NCI-H2227 treated with DMSO at 0.1 percent for 48 hours (cell line): ENCODE measurements around the gene GSG1L2.

ENCODE experiments used
- DNase-seq: peaks from one replicate; lab custom pipeline; 2025; lab: John Stamatoyannopoulos, UW

The GSG1L2 gene

GRCh38 chr17:9821921-9822320, at the start of gene GSG1L2:
Gene GSG1L2, minus strand, starts transcription at chr17:9822079. Its CDS starts 8 bp downstream, at chr17:9822071.
- no peak for DNase-seq

- no peak for DNase-seq
Measured at GRCh38 chr17:9868552-9868951, 46.7 kb upstream of the GSG1L2 start.

GRCh38 chr17:9865586-9865985, 43.7 kb upstream of the GSG1L2 start:
- no peak for DNase-seq

DNA sequence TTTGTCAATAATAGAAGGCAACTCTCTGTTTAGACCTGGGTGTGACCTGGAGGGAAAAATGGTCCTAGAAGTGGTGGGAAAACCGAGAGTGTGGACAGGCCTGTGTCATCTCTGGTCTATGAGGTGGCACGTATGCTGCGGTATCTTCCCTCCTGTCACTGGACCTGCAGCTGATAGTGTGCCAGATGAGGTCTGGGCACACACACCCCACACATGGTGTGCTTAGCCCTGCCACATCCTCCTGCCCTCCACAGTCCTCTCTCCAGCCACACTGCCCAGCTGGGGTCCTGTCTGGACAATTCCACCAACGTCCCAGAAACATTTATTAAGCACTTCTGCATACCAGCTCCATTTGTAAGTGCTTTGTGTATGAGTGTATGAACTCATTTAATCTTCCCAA, 41.1 kb upstream of the GSG1L2 start:
- DNase-seq: no peak

- no peak for DNase-seq
Measured at GRCh38 chr17:9862220-9862619, 40.3 kb upstream of the GSG1L2 start.

DNA sequence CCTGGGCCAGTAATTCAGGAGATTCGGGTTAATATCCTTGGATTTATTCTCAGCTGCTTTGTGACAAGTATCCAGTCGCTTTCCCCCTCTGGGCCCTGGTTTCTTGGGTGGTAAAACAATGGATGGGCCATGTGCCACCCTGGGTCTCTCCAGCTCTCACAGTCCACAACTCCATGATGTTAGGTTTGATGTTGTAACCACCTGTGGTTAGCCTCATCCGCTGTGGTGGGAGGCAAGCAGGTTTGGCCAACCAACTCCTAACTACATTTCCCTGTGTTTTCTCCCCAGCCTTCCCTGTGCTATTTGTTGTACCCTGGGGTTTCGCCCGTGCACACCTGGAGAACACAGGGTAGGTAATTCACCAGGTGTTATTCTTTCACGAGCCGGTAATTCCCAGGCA, 39.0 kb upstream of the GSG1L2 start:
- DNase-seq: no peak

GRCh38 chr17:9859781-9860180, 37.9 kb upstream of the GSG1L2 start:
- DNase-seq: no peak

DNA sequence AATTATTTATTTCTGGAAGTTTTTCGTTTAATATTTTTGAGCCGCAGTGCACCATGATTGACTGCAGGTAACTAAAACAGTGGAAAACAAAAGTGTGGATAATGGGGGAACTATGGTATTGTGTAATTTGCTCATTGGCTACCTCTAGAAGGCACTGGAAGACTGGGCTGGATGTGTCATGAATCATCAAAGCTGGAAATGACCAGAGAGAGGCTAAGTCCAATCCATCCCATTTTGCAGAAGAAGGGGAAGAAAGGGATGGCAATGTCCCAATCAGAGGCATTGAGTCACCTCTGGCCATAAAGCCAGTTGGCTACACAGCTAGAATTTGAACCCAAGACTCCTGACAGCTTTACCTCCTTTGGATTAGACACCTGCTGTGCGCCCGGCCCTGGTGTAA, 33.2 kb upstream of the GSG1L2 start:
- DNase-seq: no peak

- DNase-seq: no peak
Measured at GRCh38 chr17:9854255-9854654, 32.4 kb upstream of the GSG1L2 start.

- no peak for DNase-seq
Measured at GRCh38 chr17:9850151-9850550, 28.3 kb upstream of the GSG1L2 start.

- no peak for DNase-seq
Measured at GRCh38 chr17:9845306-9845705, 23.4 kb upstream of the GSG1L2 start.

- no peak for DNase-seq
Measured at GRCh38 chr17:9844153-9844552, 22.3 kb upstream of the GSG1L2 start.

DNA sequence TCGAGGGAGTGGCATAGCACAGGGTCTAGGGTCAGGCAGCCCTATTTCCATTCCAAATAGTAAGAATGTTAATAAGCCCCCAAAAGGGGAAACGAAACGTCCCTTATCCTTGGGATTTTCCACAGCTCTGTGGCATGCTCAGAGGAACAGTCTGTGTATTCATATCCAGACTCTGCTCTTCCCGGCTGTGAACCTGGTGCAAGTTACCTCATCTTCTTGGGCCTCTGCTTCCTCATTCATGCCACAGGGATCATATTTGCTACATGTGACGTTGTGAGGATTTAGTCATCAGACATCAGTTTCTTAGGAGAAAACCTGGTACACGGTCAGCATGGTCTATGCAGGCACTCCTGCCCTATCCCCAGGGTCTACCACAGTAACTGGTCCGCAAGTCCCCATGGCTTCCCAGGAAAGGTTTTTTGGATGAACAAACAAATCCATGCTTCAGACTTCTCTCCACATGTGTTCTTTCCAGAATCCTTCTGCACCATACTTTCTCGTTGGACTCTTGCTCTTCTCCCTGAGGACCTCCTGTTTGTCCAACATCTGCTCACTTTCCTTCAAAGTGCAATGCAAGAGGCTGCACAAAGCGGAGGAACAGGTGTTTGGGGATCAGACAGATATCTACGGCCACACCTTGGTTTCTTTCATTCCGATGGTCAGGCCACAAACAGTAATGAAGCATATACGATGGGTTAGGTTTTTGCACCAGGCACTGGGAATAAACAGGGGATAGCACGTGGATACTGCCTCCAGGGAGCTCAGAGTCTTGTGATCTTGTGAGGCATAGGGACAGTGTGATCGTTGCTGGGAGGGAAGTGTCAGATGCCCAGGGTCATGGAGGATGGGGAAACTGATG, 21.5 kb upstream of the GSG1L2 start:
- DNase-seq: no peak

- DNase-seq: no peak
Measured at GRCh38 chr17:9842057-9842758, 20.3 kb upstream of the GSG1L2 start.

GRCh38 chr17:9839433-9839832, 17.6 kb upstream of the GSG1L2 start:
- DNase-seq: no peak

DNA sequence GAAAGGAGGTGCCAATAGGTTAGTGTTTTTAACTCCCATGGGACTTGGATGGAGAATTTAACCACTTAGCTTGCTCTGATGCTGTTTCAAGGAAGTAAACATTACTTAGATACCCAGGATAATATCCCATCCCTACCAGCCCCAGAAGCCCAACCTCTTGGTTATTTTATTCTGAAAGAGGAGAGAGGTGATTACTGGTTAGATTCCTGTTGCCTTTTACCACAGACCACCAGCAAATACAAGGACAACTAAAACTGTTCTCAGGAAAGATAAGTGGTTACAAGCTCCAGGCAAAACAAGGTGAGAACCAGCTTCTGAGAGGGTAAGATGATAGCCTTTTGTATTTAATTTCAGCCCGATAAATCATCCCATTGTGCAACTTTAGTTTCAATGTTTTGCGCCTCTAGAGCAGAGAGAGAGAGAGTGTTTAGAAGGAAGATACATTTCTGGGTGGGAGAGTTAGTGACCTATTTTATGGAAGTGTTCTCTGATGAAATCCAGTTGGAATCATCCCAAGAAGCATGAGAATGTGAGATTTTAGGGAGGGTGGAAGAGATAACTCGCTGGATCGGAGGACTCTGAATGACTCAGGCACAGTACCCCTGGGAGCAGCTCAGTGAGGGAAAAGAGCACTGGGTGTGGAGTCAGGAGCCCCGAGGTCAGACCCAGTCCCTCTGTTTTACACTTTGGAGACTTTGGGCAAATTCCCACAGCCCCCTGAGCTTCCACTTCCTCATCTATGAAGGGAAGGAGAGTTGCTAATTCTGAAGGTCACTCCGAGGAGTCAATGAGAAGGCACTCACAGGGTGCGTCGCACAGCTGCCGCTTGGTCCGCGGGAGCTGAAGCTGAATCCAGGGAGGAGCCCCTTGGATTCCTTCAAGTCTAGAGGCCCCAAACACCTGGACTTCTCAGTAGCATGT, 15.9 kb upstream of the GSG1L2 start:
- DNase-seq: no peak

DNA sequence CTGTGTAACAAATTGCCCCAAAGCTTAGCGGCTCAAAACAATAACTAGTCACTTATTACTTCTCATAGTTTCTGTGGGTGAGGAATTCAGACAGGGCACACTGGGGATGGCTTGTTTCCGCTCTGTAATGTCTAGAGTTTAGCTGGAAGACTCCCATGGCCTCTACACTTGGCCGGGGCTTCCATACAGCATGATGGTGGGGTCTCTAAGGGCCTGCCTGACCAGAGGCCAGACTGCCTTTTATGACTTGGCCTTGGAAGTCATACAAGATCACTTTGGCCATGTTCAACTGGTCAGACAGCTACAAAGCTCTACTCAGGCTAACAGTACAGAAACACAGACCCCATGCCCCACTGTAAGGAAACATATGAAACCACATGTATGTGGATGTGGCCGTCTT, 12.0 kb upstream of the GSG1L2 start:
- no peak for DNase-seq

GRCh38 chr17:9830711-9831110, 8.8 kb upstream of the GSG1L2 start:
- DNase-seq: no peak

DNA sequence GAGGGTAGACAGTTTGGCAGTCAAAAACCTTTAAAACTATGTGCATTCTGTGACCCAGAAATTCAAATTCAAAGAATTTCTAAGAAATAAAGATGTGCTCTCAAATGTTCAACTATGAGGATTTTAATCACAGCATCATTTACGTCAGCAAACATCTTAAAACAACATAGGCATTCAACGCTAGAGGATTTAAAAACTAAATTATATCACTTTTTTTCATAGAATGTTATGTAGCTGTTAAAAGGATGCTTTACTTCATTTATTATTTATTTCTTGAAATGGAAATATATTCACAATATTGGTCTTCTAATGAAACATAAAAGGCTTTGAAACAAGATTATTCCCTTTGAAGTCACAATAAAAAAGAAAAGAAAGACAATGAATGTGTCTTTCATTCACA, 7.5 kb upstream of the GSG1L2 start:
- DNase-seq: no peak

GRCh38 chr17:9828296-9829295, 6.7 kb upstream of the GSG1L2 start:
- no peak for DNase-seq

- DNase-seq: no peak
Measured at GRCh38 chr17:9825641-9826150, 3.8 kb upstream of the GSG1L2 start, which contains the start of gene GLP2R. Gene GLP2R, plus strand, starts transcription at chr17:9825924. Its CDS starts 140 bp downstream, at chr17:9826064.
